Retina (tissue), 1 donor: ENCODE data around the gene CSTF1.
"Not testable (repeated sequence)": the region's sequence is repeated elsewhere in the genome, so short reads cannot be mapped to it uniquely, and the experiment has no call there.

ENCODE experiments used
- DNase-seq: peaks from one replicate; pipeline ENCODE4 v3.0.0-alpha.2; 2016

CSTF1 gene

DNA sequence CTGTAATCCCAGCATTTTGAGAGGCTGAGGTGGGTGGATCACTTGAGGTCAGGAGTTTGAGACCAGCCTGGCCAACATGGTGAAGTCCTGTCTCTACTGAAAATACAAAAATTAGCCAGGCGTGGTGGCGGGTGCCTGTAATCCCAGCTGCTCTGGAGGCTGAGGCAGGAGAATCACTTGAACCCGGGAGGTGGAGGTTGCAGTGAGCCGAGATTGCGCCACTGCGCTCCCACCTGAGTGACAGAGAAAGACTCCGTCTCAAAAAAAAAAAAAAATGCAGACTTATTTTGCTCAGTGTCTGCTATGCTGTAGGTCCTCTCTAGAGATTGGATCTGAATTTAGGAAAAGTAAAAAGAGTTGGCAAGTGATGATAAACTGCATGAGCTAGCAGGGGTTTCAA is 18.8 kb downstream of the CSTF1 start:
- not testable (repeated sequence) for DNase-seq

DNA sequence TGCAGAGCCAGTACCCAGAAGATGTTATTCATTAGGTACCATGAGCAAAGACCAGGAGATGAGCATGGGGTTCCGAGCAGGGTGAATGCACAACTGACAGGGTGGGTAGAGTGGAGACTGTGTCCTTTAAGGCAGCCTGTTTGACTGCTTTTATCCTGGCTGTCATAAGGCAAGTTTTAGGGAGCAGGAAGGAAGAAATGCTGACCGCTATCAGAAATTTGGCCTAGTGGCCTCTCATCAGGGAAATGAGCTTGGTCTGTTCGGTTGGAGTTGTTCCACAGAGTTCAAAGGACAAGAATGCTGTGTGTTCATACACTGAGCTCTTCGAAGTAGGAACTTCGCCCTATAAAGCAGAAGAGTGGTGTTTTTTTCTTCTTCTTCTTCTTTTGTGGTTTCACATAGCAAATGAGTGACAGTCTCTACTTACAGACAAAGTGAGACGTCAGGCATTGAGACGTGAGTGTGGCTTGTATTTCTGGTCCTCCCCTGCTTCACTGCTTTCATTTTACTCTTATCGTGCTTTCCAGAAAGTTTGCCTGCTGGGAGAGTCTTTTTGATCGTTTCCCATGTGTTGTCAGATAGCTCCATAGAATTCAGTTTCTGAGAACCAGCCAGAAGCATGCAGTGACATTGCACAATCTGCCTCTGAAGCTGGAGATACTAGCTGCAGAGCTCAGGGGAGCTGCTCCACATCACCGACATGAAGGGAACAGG is 19.5 kb downstream of the CSTF1 start, which contains the start of gene CASS4:
Gene CASS4 (plus strand): TSS at position 502 of the 714 bp plus-strand sequence. CDS start 199 bp downstream, at position 701.
- no peak for DNase-seq

GRCh38 chr20:56412473-56412790 is 20.0 kb downstream of the CSTF1 start:
- DNase-seq = no peak

DNA sequence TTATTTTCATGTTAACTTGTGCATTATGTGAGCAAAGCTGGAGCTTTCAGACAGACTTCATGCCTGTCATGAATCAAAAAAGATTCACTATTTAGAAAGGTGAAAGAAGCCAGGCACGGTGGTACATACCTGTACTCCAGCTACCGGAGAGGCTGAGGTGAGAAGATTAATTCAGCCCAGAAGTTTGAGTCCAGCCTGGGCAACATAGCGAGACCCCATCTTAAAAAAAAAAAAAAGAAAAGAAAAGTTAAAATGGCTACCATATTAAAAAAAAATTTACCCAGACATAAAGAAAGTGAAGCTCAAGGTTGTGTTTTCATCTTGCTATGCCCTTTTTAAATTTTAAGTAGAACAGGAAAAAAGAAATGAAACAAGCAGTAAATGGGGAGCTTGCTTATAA is 20.5 kb downstream of the CSTF1 start:
- no peak for DNase-seq

DNA sequence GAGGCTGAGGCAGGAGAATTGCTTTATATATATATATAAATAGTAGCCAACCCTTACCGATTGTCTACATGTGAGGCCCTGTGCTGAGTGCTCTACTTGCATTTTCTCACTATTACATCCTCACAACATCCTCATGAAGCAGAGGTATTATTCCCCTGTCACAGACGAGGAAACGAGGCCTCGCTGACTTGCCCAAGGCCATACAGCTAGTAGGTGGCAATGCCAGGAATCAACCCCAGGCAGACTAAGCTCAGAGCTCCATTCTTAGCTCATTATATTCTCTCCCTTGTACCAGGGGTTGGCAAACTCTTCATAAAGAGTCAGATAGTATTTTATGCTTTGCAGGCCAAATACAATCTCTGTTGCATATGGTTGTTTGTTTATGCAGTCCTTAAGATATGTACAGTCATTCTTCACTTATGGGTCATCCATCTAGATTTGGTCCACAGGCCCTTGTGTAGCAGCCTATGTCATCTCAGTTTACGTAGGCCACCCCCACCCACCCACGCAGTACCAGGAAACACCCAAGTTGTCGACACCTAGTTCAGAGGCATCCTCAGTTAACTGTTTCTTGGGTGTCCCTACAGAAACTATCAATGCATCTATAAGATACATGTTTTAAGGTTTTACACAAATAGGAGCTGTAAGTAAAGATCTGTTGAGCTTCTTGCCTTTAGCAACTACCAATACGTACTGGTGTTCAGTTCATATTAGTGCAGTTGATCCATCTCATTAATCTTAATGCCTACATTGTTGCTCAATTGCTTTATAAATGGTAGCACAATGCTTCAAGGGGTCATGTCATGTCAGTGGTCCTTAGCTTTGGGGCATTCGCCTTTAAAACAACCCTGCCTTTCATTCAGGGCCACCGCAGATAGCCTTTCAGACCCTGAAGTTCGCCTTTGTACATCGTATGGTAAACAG is 22.7 kb downstream of the CSTF1 start:
- DNase-seq = no peak

GRCh38 chr20:56417402-56417801 is 25.0 kb downstream of the CSTF1 start:
- DNase-seq = no peak

GRCh38 chr20:56417911-56418310 is 25.5 kb downstream of the CSTF1 start:
- no peak for DNase-seq

DNA sequence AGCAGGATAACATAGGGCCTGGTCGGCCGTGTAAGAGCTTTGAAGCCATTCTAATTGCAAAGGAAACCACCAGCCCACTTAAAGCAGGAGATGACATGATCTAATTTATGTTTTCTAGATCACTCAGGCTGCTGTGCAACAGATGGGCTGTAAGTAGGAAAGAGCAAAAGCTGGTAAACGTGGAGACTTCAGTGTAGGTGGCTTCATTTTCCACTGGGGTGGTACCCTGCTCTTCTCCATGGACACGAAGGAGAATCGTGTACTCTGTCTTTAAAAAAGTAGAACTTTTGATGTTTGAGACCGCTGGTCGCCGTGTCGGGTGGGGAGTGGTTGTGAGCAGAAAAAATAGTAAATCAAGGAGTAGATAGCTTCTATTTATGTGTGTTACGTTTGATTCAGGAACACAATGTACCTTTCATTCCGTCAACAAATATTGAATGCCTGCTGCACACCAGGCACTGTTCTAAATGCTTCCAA is 26.0 kb downstream of the CSTF1 start:
- no peak for DNase-seq

GRCh38 chr20:56420028-56420427 is 27.6 kb downstream of the CSTF1 start:
- DNase-seq = no peak

DNA sequence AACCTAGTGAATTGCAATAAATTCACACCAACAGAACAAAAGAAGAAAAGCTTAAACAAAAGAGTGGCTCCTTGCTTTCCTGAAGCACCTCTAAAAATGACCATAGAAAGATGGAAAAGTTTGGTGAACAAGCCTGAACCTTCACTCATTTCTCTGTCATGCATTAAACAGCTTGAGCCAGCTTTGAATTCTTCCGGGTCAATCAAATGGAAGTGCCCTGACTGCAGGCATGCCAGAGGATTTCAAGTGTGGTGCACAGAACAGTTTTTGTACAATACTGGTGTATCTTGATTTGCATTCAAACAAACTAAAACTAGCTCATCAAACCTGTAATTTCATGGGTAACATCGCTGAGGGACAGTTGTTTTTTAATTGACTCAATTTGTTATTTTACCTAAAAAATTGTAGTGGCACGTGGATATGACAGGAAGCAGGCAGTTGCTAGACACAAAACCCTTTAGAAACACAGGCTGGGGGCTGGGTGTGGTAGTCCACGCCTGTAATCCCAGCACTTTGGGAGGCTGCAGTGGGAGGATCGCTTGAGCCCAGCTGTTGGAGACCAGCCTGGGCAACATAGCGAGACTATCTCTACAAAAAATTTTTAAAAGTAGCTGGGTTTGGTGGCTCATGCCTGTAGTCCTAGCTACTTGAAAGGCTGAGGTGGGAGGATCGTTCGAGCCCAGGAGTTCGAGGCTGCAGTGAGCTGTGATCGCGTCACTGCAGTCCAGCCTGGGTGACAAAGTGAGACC is 28.7 kb downstream of the CSTF1 start:
- DNase-seq = no peak

- DNase-seq = no peak
Measured at GRCh38 chr20:56422076-56422823, 29.8 kb downstream of the CSTF1 start.

DNA sequence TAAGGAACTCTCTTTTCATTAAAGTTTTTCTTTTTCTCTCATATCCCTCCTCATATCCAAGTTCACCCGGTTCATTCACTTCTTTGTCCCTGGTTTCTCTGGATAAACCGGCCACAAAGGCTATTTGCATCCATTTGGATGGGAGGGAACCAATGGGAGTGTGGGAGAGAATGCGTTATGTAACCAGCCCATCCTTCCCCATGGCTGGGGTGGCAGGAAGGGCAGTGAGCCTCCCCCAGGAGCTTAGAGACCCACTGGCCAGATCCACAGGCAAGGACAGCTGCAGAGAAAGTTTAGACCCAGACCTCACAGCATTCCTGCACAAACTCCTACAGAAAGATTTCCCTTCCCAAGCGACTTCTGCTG is 30.4 kb downstream of the CSTF1 start:
- DNase-seq = no peak

DNA sequence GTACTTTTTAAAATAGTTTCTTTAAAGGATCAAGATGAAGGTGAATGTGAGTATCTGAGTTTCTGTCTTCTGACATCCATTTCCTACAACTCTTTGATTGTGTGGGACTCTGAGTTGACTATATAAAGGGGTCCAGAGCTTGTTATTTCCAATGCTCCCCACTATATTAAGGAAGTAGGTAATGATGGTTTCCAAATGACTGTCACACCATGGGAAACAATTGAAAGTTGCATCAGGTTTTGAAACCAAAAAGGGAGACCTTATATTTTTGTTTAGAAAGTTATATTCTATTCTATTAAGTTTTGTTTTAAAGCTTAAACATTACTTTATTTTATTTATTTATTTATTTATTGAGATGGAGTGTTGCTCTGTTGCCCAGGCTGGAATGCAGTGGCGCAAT is 30.8 kb downstream of the CSTF1 start:
- DNase-seq = no peak

DNA sequence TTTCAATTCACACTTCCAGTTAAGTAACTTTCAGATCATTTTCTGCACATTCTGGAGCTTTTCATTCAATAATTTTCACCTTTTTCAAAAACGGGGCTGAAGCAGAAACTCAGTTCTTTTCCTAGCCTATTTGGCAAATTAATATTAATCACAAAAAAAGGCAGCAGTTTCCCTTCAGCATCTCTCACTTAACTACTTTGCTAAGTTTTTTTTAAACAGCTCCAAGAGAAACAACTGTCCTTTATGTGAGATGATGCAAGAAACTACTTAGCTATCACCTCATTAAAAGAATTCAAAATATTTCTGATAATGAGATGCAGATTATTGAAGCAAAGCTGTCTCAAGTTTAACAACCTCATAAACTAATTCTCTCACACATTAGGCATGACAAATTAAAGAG is 31.4 kb downstream of the CSTF1 start:
- no peak for DNase-seq

- DNase-seq = no peak
Measured at GRCh38 chr20:56424931-56425330, 32.5 kb downstream of the CSTF1 start.

- no peak for DNase-seq
Measured at GRCh38 chr20:56426026-56426425, 33.6 kb downstream of the CSTF1 start.

GRCh38 chr20:56426926-56427325 is 34.5 kb downstream of the CSTF1 start:
- no peak for DNase-seq

GRCh38 chr20:56427797-56428196 is 35.4 kb downstream of the CSTF1 start:
- DNase-seq = no peak

GRCh38 chr20:56428410-56428809 is 36.0 kb downstream of the CSTF1 start:
- no peak for DNase-seq

GRCh38 chr20:56428881-56429280 is 36.4 kb downstream of the CSTF1 start:
- no peak for DNase-seq

GRCh38 chr20:56429502-56429901 is 37.1 kb downstream of the CSTF1 start:
- DNase-seq = no peak

DNA sequence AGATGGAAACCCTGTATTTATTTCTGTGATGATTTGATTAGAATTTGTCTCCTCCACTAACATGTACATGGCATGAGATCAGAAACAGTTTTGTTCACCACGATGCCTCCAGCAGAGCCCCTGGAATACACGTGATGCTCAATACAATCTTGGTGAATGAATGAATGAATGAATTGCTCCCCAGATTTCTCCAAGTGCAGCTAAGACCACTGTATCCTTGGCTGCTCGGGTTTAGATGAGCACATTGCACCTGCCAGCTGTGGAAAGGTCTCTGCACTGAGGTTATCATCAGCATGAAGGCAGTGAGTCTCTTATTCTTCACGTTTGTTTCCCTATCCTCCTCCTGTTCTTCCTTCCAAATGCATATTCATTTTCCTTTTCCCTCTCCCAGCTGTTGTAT is 37.5 kb downstream of the CSTF1 start:
- DNase-seq = no peak

DNA sequence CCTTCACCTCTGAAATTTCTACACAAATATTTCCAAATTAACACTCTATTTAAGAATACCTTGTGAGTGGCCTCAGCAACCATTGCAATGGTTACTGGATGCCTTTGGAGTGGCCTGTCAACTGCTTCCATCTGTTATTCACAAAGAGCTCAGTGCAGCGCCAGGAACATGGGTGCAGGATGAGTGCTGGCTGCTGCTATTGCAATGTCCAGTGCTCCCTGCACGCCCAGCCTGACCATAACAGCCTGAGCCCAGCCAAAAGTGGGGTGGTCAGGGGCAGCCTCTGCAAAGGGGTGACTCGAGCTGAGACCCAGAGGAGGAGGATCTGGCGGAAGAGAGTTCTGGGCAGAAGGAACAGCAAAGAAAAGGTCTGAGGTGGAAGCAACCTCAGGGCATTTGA is 38.0 kb downstream of the CSTF1 start:
- DNase-seq = no peak
